GM18498 (cell line): ENCODE data around the gene CRYBG1.
"Not testable (repeated sequence)": the region's sequence is repeated elsewhere in the genome, so short reads cannot be mapped to it uniquely, and the experiment has no call there.

Source experiments
- ATAC-seq: cut with Tn5 transposase; IDR thresholded peaks from one replicate; pipeline ENCODE4 v1.9.1; 2021; ENCODE audit warnings: mild to moderate bottlenecking, moderate library complexity; ENCODE audit not compliant: unreplicated experiment

CRYBG1 gene

GRCh38 chr6:106372838-106373501, 12.5 kb downstream of the CRYBG1 start:
- ATAC-seq = no peak

GRCh38 chr6:106373502-106374239, 13.2 kb downstream of the CRYBG1 start:
- ATAC-seq = no peak

GRCh38 chr6:106377061-106377540, 16.6 kb downstream of the CRYBG1 start:
- no peak for ATAC-seq

- ATAC-seq = no peak
Measured at GRCh38 chr6:106379951-106380350, 19.4 kb downstream of the CRYBG1 start.

GRCh38 chr6:106380407-106380806, 19.9 kb downstream of the CRYBG1 start:
- ATAC-seq = no peak

GRCh38 chr6:106381223-106381622, 20.7 kb downstream of the CRYBG1 start:
- ATAC-seq = no peak

GRCh38 chr6:106381881-106382280, 21.4 kb downstream of the CRYBG1 start:
- ATAC-seq = no peak

- ATAC-seq = no peak
Measured at GRCh38 chr6:106383573-106383972, 23.1 kb downstream of the CRYBG1 start.

- no peak for ATAC-seq
Measured at GRCh38 chr6:106385530-106385929, 25.0 kb downstream of the CRYBG1 start.

GRCh38 chr6:106387875-106388274, 27.4 kb downstream of the CRYBG1 start:
- ATAC-seq = no peak

- ATAC-seq = no peak
Measured at GRCh38 chr6:106390088-106390487, 29.6 kb downstream of the CRYBG1 start.

GRCh38 chr6:106396426-106397220, 36.1 kb downstream of the CRYBG1 start:
- ATAC-seq = no peak

GRCh38 chr6:106397431-106397830, 36.9 kb downstream of the CRYBG1 start:
- ATAC-seq = no peak

- no peak for ATAC-seq
Measured at GRCh38 chr6:106398621-106399020, 38.1 kb downstream of the CRYBG1 start.

GRCh38 chr6:106405044-106405443, 44.5 kb downstream of the CRYBG1 start:
- ATAC-seq = not testable (repeated sequence)

GRCh38 chr6:106411056-106411455, 50.5 kb downstream of the CRYBG1 start:
- no peak for ATAC-seq

- ATAC-seq = no peak
Measured at GRCh38 chr6:106411643-106412200, 51.2 kb downstream of the CRYBG1 start.

GRCh38 chr6:106413016-106413415, 52.5 kb downstream of the CRYBG1 start:
- ATAC-seq = no peak

GRCh38 chr6:106413722-106414121, 53.2 kb downstream of the CRYBG1 start:
- no peak for ATAC-seq

- ATAC-seq = no peak
Measured at GRCh38 chr6:106415921-106416320, 55.4 kb downstream of the CRYBG1 start.

- no peak for ATAC-seq
Measured at GRCh38 chr6:106417572-106418147, 57.1 kb downstream of the CRYBG1 start.
